ENCODE measurements around the gene C17orf78.
"Not testable (repeated sequence)": the region's sequence is repeated elsewhere in the genome, so short reads cannot be mapped to it uniquely, and the experiment has no call there.

Gene C17orf78

GRCh38 chr17:37441369-37442014 is 65.7 kb downstream of the C17orf78 start:
- H3K27me3 ChIP-seq (ENCODE audit: control insufficient read depth, insufficient read depth, low read length); H3K4me2 ChIP-seq (ENCODE audit: low read length); H3K4me1 ChIP-seq (ENCODE audit: control insufficient read depth, insufficient read depth, low read length); H3K4me3 ChIP-seq (ENCODE audit: low read length); H3K9me3 ChIP-seq (replicated peaks; ENCODE audit: low read length); H3K9ac ChIP-seq (ENCODE audit: low read depth, low read length): not testable (repeated sequence)
- peaks cover 38% of the 10 kb centered on the region for H3K36me3 ChIP-seq (ENCODE audit: insufficient read depth, low read length)
